Measurements from ENCODE around the gene PNLIPRP1.

PNLIPRP1 gene

GRCh38 chr10:116632596-116633215 is 41.9 kb downstream of the PNLIPRP1 start:
- DNase-seq, result no peak

DNA sequence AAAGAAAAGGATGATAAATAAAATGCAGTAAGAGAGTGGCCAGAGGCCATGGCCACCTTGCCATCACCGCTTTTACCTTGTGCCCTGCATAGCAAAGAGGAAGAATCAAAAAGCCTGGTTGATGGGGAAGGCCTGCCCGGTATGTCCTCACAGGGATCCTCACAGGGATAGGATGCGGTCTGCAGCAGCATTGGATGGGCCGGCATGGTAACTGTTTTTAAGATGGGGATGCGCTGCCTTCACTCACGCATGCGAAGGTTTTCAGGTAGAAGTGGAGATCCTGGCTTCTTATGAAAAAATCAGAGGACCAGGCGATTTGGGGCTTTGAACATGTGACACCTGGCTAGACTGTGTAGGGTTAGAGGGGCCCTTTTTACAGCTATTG is 42.4 kb downstream of the PNLIPRP1 start:
- no peak for DNase-seq

DNA sequence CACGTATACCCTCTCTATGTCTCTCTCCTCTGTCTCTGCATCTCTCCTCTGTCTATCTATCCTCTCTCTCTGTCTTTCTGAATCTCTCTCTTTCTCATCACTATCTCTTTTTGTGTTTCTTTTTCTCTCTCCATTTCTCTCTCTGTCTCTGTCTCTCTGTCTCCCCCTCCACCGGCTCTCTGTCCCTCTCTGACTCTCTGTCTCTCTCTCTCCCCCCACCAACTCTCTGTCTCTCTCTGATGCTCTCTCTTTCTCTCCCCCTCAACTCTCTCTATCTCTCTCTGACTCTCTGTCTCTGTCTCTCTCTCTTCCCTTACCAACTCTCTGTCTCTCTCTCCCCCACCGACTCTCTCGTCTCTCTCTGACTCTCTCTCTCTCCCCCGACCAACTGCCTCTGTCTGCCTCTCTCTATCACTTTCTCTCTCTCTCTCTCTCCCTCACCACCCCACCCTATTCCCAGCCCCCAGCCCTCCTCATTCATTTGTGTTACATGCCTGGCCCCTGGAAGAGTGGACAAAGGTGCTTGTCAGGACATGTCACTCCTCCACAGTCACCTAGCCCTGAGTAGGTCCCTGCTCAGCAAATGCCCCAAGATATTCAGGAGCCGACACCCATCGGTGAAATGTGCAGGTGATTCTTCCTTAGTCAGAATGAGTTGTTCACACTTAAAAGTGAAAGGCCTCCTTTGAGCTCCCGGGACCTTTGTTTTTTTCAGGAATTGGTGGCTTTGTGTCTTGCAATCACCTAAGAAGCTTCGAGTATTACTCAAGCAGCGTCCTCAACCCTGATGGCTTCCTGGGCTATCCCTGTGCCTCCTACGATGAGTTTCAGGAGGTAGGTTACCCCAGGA is 43.6 kb downstream of the PNLIPRP1 start:
- DNase-seq, result no peak

- no peak for DNase-seq
Observed at GRCh38 chr10:116636385-116636784, 45.6 kb downstream of the PNLIPRP1 start.

GRCh38 chr10:116636976-116637375 is 46.2 kb downstream of the PNLIPRP1 start:
- no peak for DNase-seq

DNA sequence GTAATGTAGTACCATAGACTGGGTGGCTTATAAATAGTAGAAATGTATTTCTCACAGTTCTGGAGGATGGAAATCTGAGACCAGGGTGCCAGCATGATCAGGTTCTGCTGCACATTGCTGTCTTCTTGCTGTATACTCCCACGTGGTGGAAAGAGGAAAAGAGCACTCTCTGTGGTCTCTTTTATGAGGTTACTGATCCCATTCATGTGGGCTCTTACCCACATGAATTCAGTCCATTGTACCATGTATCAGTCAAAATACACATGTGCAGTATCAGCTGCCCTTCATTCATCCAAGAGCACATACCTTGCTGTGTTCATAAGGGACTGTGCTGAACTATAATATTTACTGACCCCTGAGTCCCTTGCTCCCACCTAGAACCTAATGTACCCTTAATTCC is 47.1 kb downstream of the PNLIPRP1 start:
- DNase-seq, result no peak

GRCh38 chr10:116646502-116646901 is 55.7 kb downstream of the PNLIPRP1 start:
- no peak for DNase-seq

DNA sequence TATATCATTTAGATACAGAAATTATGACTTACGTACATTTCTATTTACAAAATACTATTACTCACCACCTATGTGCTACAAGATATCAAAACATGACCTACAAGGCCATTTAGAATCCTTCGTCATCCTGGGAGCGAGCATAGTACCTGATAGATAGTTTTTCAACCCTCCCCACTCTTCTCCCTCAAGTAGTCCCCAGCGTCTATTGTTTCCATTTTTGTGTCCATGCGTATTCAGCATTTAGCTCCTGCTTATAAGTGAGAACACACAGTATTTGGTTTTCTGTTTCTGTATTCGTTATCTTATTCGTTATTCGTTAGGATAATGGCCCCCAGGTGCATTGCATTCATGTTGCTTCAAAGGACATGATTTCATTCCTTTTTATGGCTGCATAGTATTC is 58.1 kb downstream of the PNLIPRP1 start:
- DNase-seq, result no peak

DNA sequence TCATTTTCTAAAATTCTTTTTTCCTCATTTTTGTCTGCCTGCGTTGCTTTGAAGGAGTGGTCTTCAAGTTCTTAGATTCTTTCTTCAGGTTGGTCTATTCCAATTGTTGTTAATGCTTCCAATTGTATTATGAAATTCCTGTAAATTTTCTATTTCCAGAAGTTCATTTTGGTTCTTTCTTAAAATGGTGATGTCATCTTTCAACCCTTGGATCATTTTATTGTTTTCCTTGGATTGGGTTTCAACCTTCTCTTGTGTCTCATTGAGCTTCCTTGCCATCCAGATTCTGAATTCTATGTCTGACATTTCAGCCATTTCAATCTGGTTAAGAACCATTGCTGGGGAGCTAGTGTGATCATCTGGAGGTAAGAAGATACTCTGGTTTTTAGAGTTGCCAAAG is 63.1 kb downstream of the PNLIPRP1 start:
- no peak for DNase-seq

DNA sequence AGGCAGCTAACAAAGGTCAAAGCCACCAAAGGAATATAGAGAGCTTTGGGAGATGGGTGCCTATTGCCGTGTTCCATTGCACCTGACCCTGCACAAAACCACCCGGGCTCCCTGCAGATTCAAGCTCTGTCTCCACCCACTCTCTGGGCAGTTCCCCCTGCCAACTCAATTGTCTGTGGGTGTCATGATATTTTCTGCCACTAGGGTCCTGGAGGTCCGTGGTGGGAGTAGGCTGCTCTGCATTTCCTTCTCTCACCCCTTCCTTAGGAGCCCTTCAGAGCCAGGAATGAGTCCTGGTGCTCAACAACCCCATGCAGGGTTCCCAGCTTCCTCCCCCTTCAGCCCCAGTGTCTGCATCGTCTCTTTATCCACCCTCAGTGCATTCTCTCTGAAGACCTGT is 64.1 kb downstream of the PNLIPRP1 start:
- DNase-seq, result no peak

DNA sequence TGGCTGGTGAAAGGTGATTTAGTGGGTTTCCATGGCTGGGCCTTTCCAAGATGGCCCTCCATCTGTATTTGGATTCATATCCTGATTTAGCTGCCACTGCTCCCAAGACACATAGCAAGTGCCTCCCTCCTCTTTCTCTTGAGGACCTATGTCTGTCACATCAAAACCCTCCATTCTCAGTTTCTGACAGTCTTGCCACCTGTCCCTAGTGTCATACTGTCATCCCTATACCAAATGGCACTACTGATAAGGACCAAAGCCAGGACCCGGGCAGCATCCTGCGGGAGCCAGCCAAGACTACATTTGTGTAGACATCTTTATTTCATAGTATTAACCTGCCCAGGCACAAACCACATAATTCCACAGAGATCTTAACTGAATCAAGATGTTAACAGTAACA is 64.8 kb downstream of the PNLIPRP1 start:
- no peak for DNase-seq

DNA sequence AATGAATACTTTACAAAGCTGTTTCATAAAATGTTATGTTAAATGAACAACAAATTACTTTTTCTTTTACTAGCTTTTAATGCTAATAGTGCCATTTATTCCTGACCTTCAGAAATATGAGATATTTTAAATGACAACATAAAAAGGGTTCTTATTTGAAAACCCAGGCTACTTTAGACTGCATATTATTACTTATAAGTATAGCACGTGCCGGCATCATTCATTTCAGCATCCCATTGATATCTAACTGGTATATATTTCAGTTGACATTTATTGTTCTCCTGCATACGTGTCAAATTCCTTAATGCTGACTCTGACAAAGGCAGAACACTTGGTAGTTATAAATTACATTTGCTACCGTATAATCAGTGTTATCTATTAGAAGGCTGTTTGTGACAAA is 65.3 kb downstream of the PNLIPRP1 start:
- no peak for DNase-seq

- no peak for DNase-seq
Observed at GRCh38 chr10:116657863-116658551, 67.2 kb downstream of the PNLIPRP1 start.

Data from activated effector memory CD4-positive, alpha-beta T cell treated with Interleukin-2 at 50 U/mL for 16 hours (primary cell).